Measurements from ENCODE around the gene CMTM7.

CMTM7 gene

GRCh38 chr3:32488474-32489008, 96.9 kb downstream of the CMTM7 start:
- TF ChIP-seq POLR2A (IDR thresholded peaks at IDR 0.05; ENCODE audit: low read depth, low read length) = no peak
- TF ChIP-seq POLR2AphosphoS5 (IDR thresholded peaks at IDR 0.05; ENCODE audit: low read depth, low read length) = no peak
- no peak for TF ChIP-seq TAF1 (IDR thresholded peaks at IDR 0.05; ENCODE audit: borderline replicate concordance, low read depth, low read length)
- DNase-seq (ENCODE audit: insufficient read length) (no peak), FAIRE-seq (no peak)

GRCh38 chr3:32492684-32493436, 101.2 kb downstream of the CMTM7 start:
- FAIRE-seq = peak; percentile 75
- TF ChIP-seq TAF1 (IDR thresholded peaks at IDR 0.05; ENCODE audit: borderline replicate concordance, low read depth, low read length) (no peak), POLR2A (IDR thresholded peaks at IDR 0.05; ENCODE audit: low read depth, low read length) (no peak), POLR2AphosphoS5 (IDR thresholded peaks at IDR 0.05; ENCODE audit: low read depth, low read length) (no peak)
- no peak for DNase-seq (ENCODE audit: insufficient read length)

GRCh38 chr3:32493437-32494414, 102.1 kb downstream of the CMTM7 start:
- FAIRE-seq = peak; percentile 94

GRCh38 chr3:32495085-32495484, 103.4 kb downstream of the CMTM7 start:
- no peak for TF ChIP-seq POLR2AphosphoS5 (IDR thresholded peaks at IDR 0.05; ENCODE audit: low read depth, low read length)
- no peak for TF ChIP-seq TAF1 (IDR thresholded peaks at IDR 0.05; ENCODE audit: borderline replicate concordance, low read depth, low read length)
- no peak for TF ChIP-seq POLR2A (IDR thresholded peaks at IDR 0.05; ENCODE audit: low read depth, low read length)
- DNase-seq (ENCODE audit: insufficient read length) (no peak), FAIRE-seq (no peak)

More at GRCh38 chr3:32493437-32494414, 102.1 kb downstream of the CMTM7 start:
- no peak for TF ChIP-seq POLR2AphosphoS5 (IDR thresholded peaks at IDR 0.05; ENCODE audit: low read depth, low read length)
- TF ChIP-seq TAF1 (IDR thresholded peaks at IDR 0.05; ENCODE audit: borderline replicate concordance, low read depth, low read length) = no peak
- no peak for TF ChIP-seq POLR2A (IDR thresholded peaks at IDR 0.05; ENCODE audit: low read depth, low read length)
- peak; percentile 29 for DNase-seq (ENCODE audit: insufficient read length)

- DNase-seq (ENCODE audit: insufficient read length) (no peak), FAIRE-seq (no peak)
- TF ChIP-seq POLR2AphosphoS5 (IDR thresholded peaks at IDR 0.05; ENCODE audit: low read depth, low read length) (no peak), POLR2A (IDR thresholded peaks at IDR 0.05; ENCODE audit: low read depth, low read length) (no peak), TAF1 (IDR thresholded peaks at IDR 0.05; ENCODE audit: borderline replicate concordance, low read depth, low read length) (no peak)
Observed at GRCh38 chr3:32495609-32496008, 104.0 kb downstream of the CMTM7 start.

GRCh38 chr3:32498252-32498651, 106.6 kb downstream of the CMTM7 start:
- no peak for DNase-seq (ENCODE audit: insufficient read length)
- TF ChIP-seq POLR2AphosphoS5 (IDR thresholded peaks at IDR 0.05; ENCODE audit: low read depth, low read length) (no peak), POLR2A (IDR thresholded peaks at IDR 0.05; ENCODE audit: low read depth, low read length) (no peak), TAF1 (IDR thresholded peaks at IDR 0.05; ENCODE audit: borderline replicate concordance, low read depth, low read length) (no peak)

GRCh38 chr3:32498992-32499391, 107.3 kb downstream of the CMTM7 start:
- no peak for DNase-seq (ENCODE audit: insufficient read length)
- FAIRE-seq = no peak
- TF ChIP-seq POLR2AphosphoS5 (IDR thresholded peaks at IDR 0.05; ENCODE audit: low read depth, low read length) = no peak
- no peak for TF ChIP-seq POLR2A (IDR thresholded peaks at IDR 0.05; ENCODE audit: low read depth, low read length)
- no peak for TF ChIP-seq TAF1 (IDR thresholded peaks at IDR 0.05; ENCODE audit: borderline replicate concordance, low read depth, low read length)

More at GRCh38 chr3:32498252-32498651, 106.6 kb downstream of the CMTM7 start:
- no peak for FAIRE-seq

GRCh38 chr3:32499585-32499984, 107.9 kb downstream of the CMTM7 start:
- no peak for TF ChIP-seq POLR2A (IDR thresholded peaks at IDR 0.05; ENCODE audit: low read depth, low read length)
- no peak for TF ChIP-seq POLR2AphosphoS5 (IDR thresholded peaks at IDR 0.05; ENCODE audit: low read depth, low read length)
- TF ChIP-seq TAF1 (IDR thresholded peaks at IDR 0.05; ENCODE audit: borderline replicate concordance, low read depth, low read length) = no peak
- DNase-seq (ENCODE audit: insufficient read length) (no peak), FAIRE-seq (no peak)

- no peak for FAIRE-seq
- no peak for TF ChIP-seq TAF1 (IDR thresholded peaks at IDR 0.05; ENCODE audit: borderline replicate concordance, low read depth, low read length)
- no peak for TF ChIP-seq POLR2A (IDR thresholded peaks at IDR 0.05; ENCODE audit: low read depth, low read length)
- TF ChIP-seq POLR2AphosphoS5 (IDR thresholded peaks at IDR 0.05; ENCODE audit: low read depth, low read length) = no peak
Observed at GRCh38 chr3:32500231-32500630, 108.6 kb downstream of the CMTM7 start.

GRCh38 chr3:32500880-32501782, 109.5 kb downstream of the CMTM7 start:
- TF ChIP-seq POLR2A (IDR thresholded peaks at IDR 0.05; ENCODE audit: low read depth, low read length) (no peak), TAF1 (IDR thresholded peaks at IDR 0.05; ENCODE audit: borderline replicate concordance, low read depth, low read length) (no peak), POLR2AphosphoS5 (IDR thresholded peaks at IDR 0.05; ENCODE audit: low read depth, low read length) (no peak)
- FAIRE-seq (peak; percentile 42), DNase-seq (ENCODE audit: insufficient read length) (no peak)

More at GRCh38 chr3:32500231-32500630, 108.6 kb downstream of the CMTM7 start:
- no peak for DNase-seq (ENCODE audit: insufficient read length)

Measured in GM12892 (cell line).